HCT116 (cell line): ENCODE measurements around the gene KRTAP10-1. TPM values are rescaled to one million over a fixed set of nuclear protein-coding genes. Genes with fewer than 3 reads are reported as not detected.

ENCODE experiments used
- ATAC-seq: fragments of 200-7000 bp; cut with Tn5 transposase; 2 replicates; pipeline ENCODE4 v1.9.1; 2020; ENCODE audit warnings: mild to moderate bottlenecking, moderate library complexity
- BruUV-seq: library from RNA; stranded (reverse); fragments of 400-500 nt; replicated peaks from 2 replicates; lab custom pipeline; 2021; lab: Mats Ljungman, UMichigan
- CTCF ChIA-PET: fragments of 300-600 bp; sonication (Branson Sonifier 250); formaldehyde crosslinking; loops from one replicate; lab custom pipeline; 2021; ENCODE audit warnings: antibody characterized with exemption; lab: Charles Lee
- POLR2A ChIA-PET: fragments of 300-600, 350-600 bp; sonication (Branson Sonifier 250); formaldehyde crosslinking; loops from one replicate; lab custom pipeline; 2021; ENCODE audit warnings: antibody characterized with exemption; lab: Charles Lee
- RAD21 ChIA-PET, 2 experiments: fragments of 300-600 bp; sonication (Branson Sonifier 250); formaldehyde crosslinking; loops; one replicate each; lab custom pipeline; 2023; ENCODE audit warnings: low total read pairs in 2 of 2; ENCODE audit not compliant: uncharacterized antibody in 2 of 2, unreplicated experiment in 2 of 2, low non-redundant PET in 1 of 2; lab: Charles Lee
- DNase-seq: peaks from one replicate; pipeline ENCODE4 v3.0.0-alpha.2; 2010; ENCODE audit warnings: low read depth, low spot score
- H2AFZ ChIP-seq: fragments of 200-600 bp; shearing (Covaris generic), sonication (generic); 2 replicates; pipeline ENCODE4 v1.6.1; 2017; ENCODE audit warnings: low read depth, mixed run types, mixed read lengths, antibody characterized with exemption, low read length; ENCODE audit not compliant: poor library complexity, severe bottlenecking
- H3K27ac ChIP-seq: 2 replicates; pipeline ENCODE4 v1.5.1; 2012; ENCODE audit warnings: low read depth, low read length
- H3K27me3 ChIP-seq: fragments of 200-600 bp; sonication (generic); 2 replicates; pipeline ENCODE4 v1.6.1; 2016; ENCODE audit warnings: mixed run types, low read length, mixed read lengths; ENCODE audit not compliant: insufficient read depth
- H3K36me3 ChIP-seq, 2 experiments: fragments of 200-500 bp in 1 of 2; fragments of 200-600 bp in 1 of 2; sonication (Bioruptor generic) in 1 of 2; sonication (generic) in 1 of 2; 2 replicates each; pipeline versions ENCODE4 v1.5.1 to v1.6.1; 2014 to 2016; ENCODE audit warnings: low read length in 2 of 2, inconsistent platforms in 1 of 2, mixed read lengths in 1 of 2, mixed run types in 1 of 2; ENCODE audit not compliant: insufficient read depth in 2 of 2, control insufficient read depth in 1 of 2
- H3K4me1 ChIP-seq, 2 experiments: fragments of 200-600 bp in 1 of 2; sonication (generic) in 1 of 2; 2 replicates each; pipeline versions ENCODE4 v1.5.1 to v1.6.1; 2012 to 2017; ENCODE audit warnings: low read length in 2 of 2, inconsistent platforms in 1 of 2, mild to moderate bottlenecking in 1 of 2, mixed read lengths in 1 of 2, mixed run types in 1 of 2, moderate library complexity in 1 of 2; ENCODE audit not compliant: insufficient read depth in 2 of 2, control insufficient read depth in 1 of 2
- H3K4me2 ChIP-seq: fragments of 200-600 bp; sonication (generic); 2 replicates; pipeline ENCODE4 v1.6.1; 2017; ENCODE audit warnings: mixed run types, low read length, mixed read lengths
- H3K4me3 ChIP-seq, 2 experiments: fragments of 200-600 bp in 1 of 2; sonication (generic) in 1 of 2; replicated peaks in 1 of 2; 2 replicates each; pipeline ENCODE4 v1.5.1; 2011 to 2016; ENCODE audit warnings: low read length in 2 of 2, control low read depth in 1 of 2, low read depth in 1 of 2, mild to moderate bottlenecking in 1 of 2, mixed read lengths in 1 of 2, mixed run types in 1 of 2
- H3K79me2 ChIP-seq: fragments of 200-600 bp; sonication (generic); 2 replicates; pipeline ENCODE4 v1.6.1; 2017; ENCODE audit warnings: mild to moderate bottlenecking, mixed run types, low read length, moderate library complexity, mixed read lengths; ENCODE audit not compliant: insufficient read depth
- H3K9ac ChIP-seq: fragments of 200-600 bp; sonication (generic); 2 replicates; pipeline ENCODE4 v1.6.1; 2016; ENCODE audit warnings: low read length, mixed read lengths
- H3K9me2 ChIP-seq: fragments of 200-600 bp; sonication (generic), shearing (Covaris generic); 2 replicates; pipeline ENCODE4 v1.6.1; 2017; ENCODE audit warnings: mixed run types, mild to moderate bottlenecking, moderate library complexity; ENCODE audit not compliant: insufficient read depth
- H3K9me3 ChIP-seq, 2 experiments: fragments of 200-500 bp in 1 of 2; fragments of 200-600 bp in 1 of 2; sonication (Bioruptor generic) in 1 of 2; sonication (generic) in 1 of 2; 2 replicates each; pipeline ENCODE4 v1.6.1; 2014 to 2017; ENCODE audit warnings: low read length in 2 of 2, mixed read lengths in 2 of 2, inconsistent platforms in 1 of 2, low read depth in 1 of 2, mild to moderate bottlenecking in 1 of 2, mixed run types in 1 of 2, moderate library complexity in 1 of 2; ENCODE audit not compliant: control insufficient read depth in 1 of 2, insufficient read depth in 1 of 2
- H4K20me1 ChIP-seq: fragments of 200-600 bp; sonication (generic), shearing (Covaris generic); 2 replicates; pipeline ENCODE4 v1.6.1; 2017; ENCODE audit warnings: mixed run types, mild to moderate bottlenecking, moderate library complexity; ENCODE audit not compliant: insufficient read depth
- CTCF ChIP-seq, 3 experiments: fragments of 200-600 bp in 1 of 3; sonication (generic) in 1 of 3; IDR thresholded peaks in 2 of 3; conservative IDR thresholded peaks in 1 of 3; 2 replicates each; pipeline ENCODE4 v1.5.1; 2012 to 2017; ENCODE audit warnings: low read depth in 2 of 3, low read length in 2 of 3, antibody characterized with exemption in 1 of 3, borderline replicate concordance in 1 of 3, control low read depth in 1 of 3, mild to moderate bottlenecking in 1 of 3, mixed read lengths in 1 of 3, mixed run types in 1 of 3, moderate library complexity in 1 of 3; ENCODE audit not compliant: insufficient read depth in 1 of 3
- MAX ChIP-seq: IDR thresholded peaks from 2 replicates; pipeline ENCODE4 v1.6.1; 2012
- intact Hi-C: fragments of 100-400 bp; cut with micrococcal nuclease; formaldehyde crosslinking; loops from 2 replicates; pipeline ENCODE4 v1.10.0; 2022
- total RNA-seq: library from RNA; stranded (reverse); gene quantifications from one replicate; pipeline ENCODE4 v1.2.1, GENCODE V29; 2021; ENCODE audit not compliant: unreplicated experiment

KRTAP10-1 gene
- total RNA-seq, 1 experiment from 2014 or later = not detected

- no peak overlapping the region for H3K4me2 ChIP-seq
- peak; percentile 8 for DNase-seq
- H3K4me3 ChIP-seq = no peak overlapping the region
- ChIA-PET CTCF (no interaction called here), POLR2A (no interaction called here), RAD21 (no interaction called here)
- no peak overlapping the region for H3K27ac ChIP-seq
- ATAC-seq = peak; percentile 65
- H2AFZ ChIP-seq = no peak overlapping the region
- no peaks in the 10 kb centered on the region for H3K79me2 ChIP-seq
- H3K9ac ChIP-seq = no peak overlapping the region
- H4K20me1 ChIP-seq = no peaks in the 10 kb centered on the region
- peaks cover 11 to 13% of the 10 kb centered on the region in 2 experiments; a peak in 2 of 4 replicates for H3K9me3 ChIP-seq
- no TSS peak for BruUV-seq
- TF ChIP-seq MAX (no peak), CTCF (IDR thresholded peaks at IDR 0.05 in 2 of 3, conservative IDR thresholded peaks at IDR 0.05 in 1 of 3; ENCODE audit: borderline replicate concordance in 1 of 3, insufficient read depth in 1 of 3, low read depth in 2 of 3, low read length in 2 of 3) (peak in 2 of 3 experiments; percentile 61 to 62; a peak in 4 of 6 replicates)
- no peaks in the 10 kb centered on the region; the same call in 1 of the 2 replicates for H3K27me3 ChIP-seq
- intact Hi-C loops = no loop called here
- no peaks in the 10 kb centered on the region for H3K36me3 ChIP-seq
- H3K4me1 ChIP-seq = peaks cover 0 to 4% of the 10 kb centered on the region in 2 experiments; a peak in 1 of 4 replicates
- H3K9me2 ChIP-seq = no peaks in the 10 kb centered on the region
These were observed 50.0 kb downstream of the KRTAP10-1 start for GRCh38 chr21:44489962-44490361.

Other genes with a start within 250 kb of the KRTAP10-1 start
- 150 TPM for gene PFKL, start 240.1 kb downstream of the KRTAP10-1 start, total RNA-seq
- 15.3 TPM for gene CFAP410, start 200.8 kb downstream of the KRTAP10-1 start, total RNA-seq
- 28.1 TPM for gene TRPM2, start 186.6 kb downstream of the KRTAP10-1 start, total RNA-seq
- gene LRRC3, start 84.7 kb downstream of the KRTAP10-1 start, total RNA-seq = 7.5 TPM
- gene KRTAP10-2, start 11.3 kb upstream of the KRTAP10-1 start, total RNA-seq = not detected
- not detected for gene KRTAP10-3, start 18.6 kb upstream of the KRTAP10-1 start, total RNA-seq
- not detected for gene KRTAP10-4, start 33.5 kb upstream of the KRTAP10-1 start, total RNA-seq
- gene KRTAP10-5, start 40.4 kb upstream of the KRTAP10-1 start, total RNA-seq = not detected
- not detected for gene KRTAP10-6, start 52.3 kb upstream of the KRTAP10-1 start, total RNA-seq
- not detected for gene KRTAP10-7, start 60.4 kb upstream of the KRTAP10-1 start, total RNA-seq
- not detected for gene KRTAP10-8, start 71.9 kb upstream of the KRTAP10-1 start, total RNA-seq
- gene KRTAP10-9, start 86.9 kb upstream of the KRTAP10-1 start, total RNA-seq = not detected
- not detected for gene KRTAP10-10, start 97.2 kb upstream of the KRTAP10-1 start, total RNA-seq
- not detected for gene KRTAP10-11, start 106.2 kb upstream of the KRTAP10-1 start, total RNA-seq
- not detected for gene KRTAP12-4, start 114.5 kb upstream of the KRTAP10-1 start, total RNA-seq
- not detected for gene KRTAP12-3, start 117.7 kb upstream of the KRTAP10-1 start, total RNA-seq
- gene KRTAP12-2, start 126.7 kb upstream of the KRTAP10-1 start, total RNA-seq = not detected
- gene KRTAP12-1, start 142.0 kb upstream of the KRTAP10-1 start, total RNA-seq = not detected
- not detected for gene KRTAP10-12, start 157.0 kb upstream of the KRTAP10-1 start, total RNA-seq
- not detected for gene TSPEAR, start 171.4 kb upstream of the KRTAP10-1 start, total RNA-seq